Ovary (tissue), 9 donors: ENCODE measurements around the gene RNLS. TPM values are rescaled to one million over a fixed set of nuclear protein-coding genes. Genes with fewer than 3 reads are reported as not detected.

Experiments
- DNase-seq, 5 donors: peaks; one replicate each; pipeline ENCODE4 v3.0.0-alpha.2; 2019 to 2020
- H3K27ac ChIP-seq, 2 donors: fragments of 200-600 bp; one replicate each; pipeline versions ENCODE4 v1.5.1 to v1.8.0; 2019 to 2022
- H3K27me3 ChIP-seq: fragments of 200-600 bp; one replicate; pipeline ENCODE4 v1.8.0; 2022
- H3K36me3 ChIP-seq: fragments of 200-600 bp; sonication (generic); one replicate; pipeline ENCODE4 v1.5.1; 2019
- H3K4me1 ChIP-seq: one replicate; pipeline ENCODE4 v1.8.1; 2013; ENCODE audit warnings: mild to moderate bottlenecking, moderate library complexity; ENCODE audit not compliant: insufficient read depth
- H3K4me3 ChIP-seq: fragments of 200-600 bp; sonication (generic); one replicate; pipeline ENCODE4 v1.5.1; 2017
- H3K9me3 ChIP-seq, 2 donors: fragments of 200-600 bp in 1 of 2; sonication (generic) in 1 of 2; one replicate each; pipeline versions ENCODE4 v1.5.1 to v1.8.1; 2013 to 2019; ENCODE audit warnings: mild to moderate bottlenecking in 1 of 2, moderate library complexity in 1 of 2
- CTCF ChIP-seq, 3 donors: fragments of 450-650 bp in 2 of 3; fragments of 200-600 bp in 1 of 3; IDR thresholded peaks; one replicate each; pipeline versions ENCODE4 v1.5.1 to v1.8.0; 2016 to 2022; ENCODE audit warnings: antibody characterized with exemption in 3 of 3, mild to moderate bottlenecking in 1 of 3
- EP300 ChIP-seq: sonication (generic); formaldehyde crosslinking; IDR thresholded peaks from one replicate; pipeline ENCODE4 v1.6.1; 2017; ENCODE audit warnings: antibody characterized with exemption
- POLR2A ChIP-seq: fragments of 450-650 bp; IDR thresholded peaks from one replicate; pipeline ENCODE4 v1.6.1; 2017; ENCODE audit warnings: antibody characterized with exemption, mild to moderate bottlenecking, moderate library complexity
- WGBS, 3 donors: extraction: QIAGEN DNeasy Blood & Tissue Kit in 1 of 3; methylation state at CpG; one replicate each; pipeline versions ENCODE4 v1.1.5 to v1.1.7; 2013 to 2017; 5-methylcytosine and 5-hydroxymethylcytosine counted together
- intact Hi-C, 4 donors: fragments of 100-400 bp; cut with DNase I; formaldehyde crosslinking; loops; one replicate each; pipeline versions ENCODE4 v1.11.0 to v1.15.1; 2022 to 2023
- polyA plus RNA-seq, 2 donors: library from polyadenylated mRNA; stranded (reverse); fragments of 200-250 nt in 1 of 2; fragments of 350-450 nt in 1 of 2; fragmentation: Illumina TruSeq in 1 of 2; extraction: RNeasy Lipid Tissue Mini Kit (QIAGEN cat#74804) in 1 of 2; gene quantifications; one replicate each; pipeline ENCODE4 v1.2.3, GENCODE V29; 2013 to 2014
- total RNA-seq, 7 donors: library from RNA; depleted of rRNA in 2 of 7; stranded (reverse); fragments of >200 nt in 2 of 7; fragmentation: NEBNext Ultra II Directional in 3 of 7; extraction: Animal tissue kit (Norgen Biotek cat#: 25700) in 3 of 7; gene quantifications; one replicate each; pipeline versions ENCODE4 v1.1.0 to v1.2.4, GENCODE V29; 2016 to 2023
- donor health status: DM: no; HTN: no; CAD: no; lungs with moderate emphysema.
- donor health status: DM: no; HTN: no; CAD: no.
- donor health status: Bipolar disorder and iron deficiency.
- donor health status: DM: yes; HTN: yes; CAD: no.
- donor health status: DM: no; HTN: no; CAD: no.
- donor health status: DM: yes; HTN: yes; CAD: no.

The RNLS gene
- total and polyA plus RNA-seq, 9 donors, result 7.5 to 21.9 (median 11.8) TPM

GRCh38 chr10:88507826-88508453, 75.2 kb downstream of the RNLS start:
- H3K27ac ChIP-seq, result no peak overlapping the region
- no peak overlapping the region for H3K4me3 ChIP-seq
- no peaks in the 10 kb centered on the region for H3K27me3 ChIP-seq
- intact Hi-C loops, result no loop called here
- TF ChIP-seq POLR2A (no peak), EP300 (no peak), CTCF (IDR thresholded peaks at IDR 0.05) (no peak)
- WGBS, 3 donors, result 87 to 89% (median 88%) methylated on average over 3 of the region's 3 CpGs
- H3K4me1 ChIP-seq, result no peaks in the 10 kb centered on the region
- no peak for DNase-seq
- no peaks in the 10 kb centered on the region for H3K9me3 ChIP-seq
- no peaks in the 10 kb centered on the region for H3K36me3 ChIP-seq

- Histone ChIP-seq H3K4me1 (no peaks in the 10 kb centered on the region), H3K36me3 (no peaks in the 10 kb centered on the region), H3K4me3 (no peak overlapping the region), H3K27me3 (no peaks in the 10 kb centered on the region), H3K27ac (no peak overlapping the region), H3K9me3 (no peaks in the 10 kb centered on the region)
- TF ChIP-seq EP300, result no peak
- no peak for TF ChIP-seq POLR2A
- 65 to 84% (median 73%) methylated on average over 1 of the region's 1 CpG for WGBS, 3 donors
- no peak for DNase-seq
- intact Hi-C loops, result no loop called here
Measured at GRCh38 chr10:88507404-88507803, 75.7 kb downstream of the RNLS start.

- H3K4me1 ChIP-seq, result no peaks in the 10 kb centered on the region
- no peak overlapping the region for H3K27ac ChIP-seq
- H3K36me3 ChIP-seq, result no peaks in the 10 kb centered on the region
- DNase-seq, result no peak
- no peak overlapping the region for H3K4me3 ChIP-seq
- no peaks in the 10 kb centered on the region for H3K9me3 ChIP-seq
- TF ChIP-seq CTCF (IDR thresholded peaks at IDR 0.05) (no peak), POLR2A (no peak), EP300 (no peak)
- no peaks in the 10 kb centered on the region for H3K27me3 ChIP-seq
- WGBS, 3 donors, result 88 to 95% (median 91%) methylated on average over 1 of the region's 1 CpG
- intact Hi-C loops, result no loop called here
Measured at GRCh38 chr10:88505680-88506215, 77.4 kb downstream of the RNLS start.

- DNase-seq, result no peak
- Histone ChIP-seq H3K27me3 (no peaks in the 10 kb centered on the region), H3K36me3 (no peaks in the 10 kb centered on the region), H3K4me1 (no peaks in the 10 kb centered on the region), H3K27ac (no peak overlapping the region), H3K4me3 (no peak overlapping the region), H3K9me3 (no peaks in the 10 kb centered on the region)
- no peak for TF ChIP-seq POLR2A
- intact Hi-C loops, result no loop called here
- WGBS, 3 donors, result 82 to 92% (median 87%) methylated on average over 1 of the region's 1 CpG
Measured at GRCh38 chr10:88505265-88505664, 77.9 kb downstream of the RNLS start.

- no peaks in the 10 kb centered on the region for H3K27me3 ChIP-seq
- no peak for DNase-seq
- WGBS, 3 donors, result 66 to 87% (median 85%) methylated on average over 2 of the region's 2 CpGs
- H3K9me3 ChIP-seq, result no peaks in the 10 kb centered on the region
- intact Hi-C loops, result no loop called here
- peaks cover 5% of the 10 kb centered on the region for H3K4me1 ChIP-seq
- TF ChIP-seq CTCF (IDR thresholded peaks at IDR 0.05) (no peak), EP300 (no peak), POLR2A (no peak)
- H3K27ac ChIP-seq, result no peak overlapping the region
- no peak overlapping the region for H3K4me3 ChIP-seq
- H3K36me3 ChIP-seq, result no peaks in the 10 kb centered on the region
Measured at GRCh38 chr10:88500656-88501055, 82.5 kb downstream of the RNLS start.
